ENCODE data around the gene HDAC4. TPM values are rescaled to one million over a fixed set of nuclear protein-coding genes. Genes with fewer than 3 reads are reported as not detected.

Gene HDAC4
- total RNA-seq, 1 donor from 2014 or later = 46.2 TPM

GRCh38 chr2:239002591-239002953 lies 398.2 kb downstream of the HDAC4 start:
- H3K4me3 Mint-ChIP-seq (ENCODE audit: low read depth) = no peak overlapping the region
- H3K36me3 Mint-ChIP-seq (ENCODE audit: insufficient read depth) = no peaks in the 10 kb centered on the region
- peaks cover 29% of the 10 kb centered on the region for H3K27me3 Mint-ChIP-seq
- no peak overlapping the region for H3K27ac Mint-ChIP-seq
- no peak for DNase-seq (ENCODE audit: low spot score, unreplicated experiment)
- TF ChIP-seq CTCF (IDR thresholded peaks at IDR 0.05; ENCODE audit: unreplicated experiment) = no peak
- peaks cover 6% of the 10 kb centered on the region for H3K9me3 Mint-ChIP-seq (ENCODE audit: low read depth)
- H3K4me1 Mint-ChIP-seq (ENCODE audit: low read depth) = no peaks in the 10 kb centered on the region

- Mint-ChIP-seq H3K9me3 (ENCODE audit: low read depth) (peaks cover 6% of the 10 kb centered on the region), H3K36me3 (ENCODE audit: insufficient read depth) (no peaks in the 10 kb centered on the region), H3K27ac (no peak overlapping the region), H3K4me1 (ENCODE audit: low read depth) (no peaks in the 10 kb centered on the region), H3K27me3 (peaks cover 28% of the 10 kb centered on the region), H3K4me3 (ENCODE audit: low read depth) (no peak overlapping the region)
- DNase-seq (ENCODE audit: low spot score, unreplicated experiment) = no peak
- TF ChIP-seq CTCF (IDR thresholded peaks at IDR 0.05; ENCODE audit: unreplicated experiment) = no peak
These were observed 399.0 kb downstream of the HDAC4 start for GRCh38 chr2:239001794-239002193.

GRCh38 chr2:239000500-239001073 lies 400.2 kb downstream of the HDAC4 start:
- no peak for DNase-seq (ENCODE audit: low spot score, unreplicated experiment)
- Mint-ChIP-seq H3K36me3 (ENCODE audit: insufficient read depth) (no peaks in the 10 kb centered on the region), H3K27me3 (peaks cover 18% of the 10 kb centered on the region), H3K9me3 (ENCODE audit: low read depth) (peaks cover 6% of the 10 kb centered on the region), H3K4me1 (ENCODE audit: low read depth) (no peaks in the 10 kb centered on the region), H3K4me3 (ENCODE audit: low read depth) (no peak overlapping the region), H3K27ac (no peak overlapping the region)
- TF ChIP-seq CTCF (IDR thresholded peaks at IDR 0.05; ENCODE audit: unreplicated experiment) = no peak

GRCh38 chr2:239000089-239000488 lies 400.7 kb downstream of the HDAC4 start:
- Mint-ChIP-seq H3K27me3 (peaks cover 18% of the 10 kb centered on the region), H3K36me3 (ENCODE audit: insufficient read depth) (no peaks in the 10 kb centered on the region), H3K27ac (no peak overlapping the region), H3K4me3 (ENCODE audit: low read depth) (no peak overlapping the region), H3K9me3 (ENCODE audit: low read depth) (peaks cover 6% of the 10 kb centered on the region), H3K4me1 (ENCODE audit: low read depth) (no peaks in the 10 kb centered on the region)
- TF ChIP-seq CTCF (IDR thresholded peaks at IDR 0.05; ENCODE audit: unreplicated experiment) = no peak
- DNase-seq (ENCODE audit: low spot score, unreplicated experiment) = no peak

GRCh38 chr2:238999291-238999741 lies 401.5 kb downstream of the HDAC4 start:
- TF ChIP-seq CTCF (IDR thresholded peaks at IDR 0.05; ENCODE audit: unreplicated experiment) = no peak
- DNase-seq (ENCODE audit: low spot score, unreplicated experiment) = no peak
- Mint-ChIP-seq H3K9me3 (ENCODE audit: low read depth) (peaks cover 13% of the 10 kb centered on the region), H3K36me3 (ENCODE audit: insufficient read depth) (no peaks in the 10 kb centered on the region), H3K27ac (no peak overlapping the region), H3K27me3 (peaks cover 18% of the 10 kb centered on the region), H3K4me1 (ENCODE audit: low read depth) (no peaks in the 10 kb centered on the region), H3K4me3 (ENCODE audit: low read depth) (no peak overlapping the region)
